Loucy (cell line): Measurements from ENCODE around the gene IGF2BP2.

Experiments
- H2AFZ ChIP-seq: fragments of 200-600 bp; sonication (generic); 2 replicates; pipeline ENCODE4 v1.6.0; 2016; ENCODE audit warnings: antibody characterized with exemption, mild to moderate bottlenecking, low read length, moderate library complexity
- H3F3A ChIP-seq: fragments of 200-600 bp; 2 replicates; pipeline ENCODE4 v1.6.0; 2016; ENCODE audit warnings: antibody characterized with exemption, low read depth, mild to moderate bottlenecking
- H3K27me3 ChIP-seq: fragments of 200-600 bp; sonication (generic); 2 replicates; pipeline ENCODE4 v1.6.1; 2014; ENCODE audit warnings: low read length, mild to moderate bottlenecking; ENCODE audit not compliant: insufficient read depth, poor library complexity, severe bottlenecking
- H3K36me3 ChIP-seq: fragments of 200-600 bp; sonication (generic); 2 replicates; pipeline ENCODE4 v1.6.1; 2016; ENCODE audit warnings: low read length; ENCODE audit not compliant: insufficient read depth
- H3K4me1 ChIP-seq: fragments of 200-600 bp; sonication (generic); 2 replicates; pipeline ENCODE4 v1.5.1; 2014; ENCODE audit warnings: low read length, mild to moderate bottlenecking; ENCODE audit not compliant: insufficient read depth, poor library complexity, severe bottlenecking
- H3K4me2 ChIP-seq: fragments of 200-600 bp; sonication (generic); 2 replicates; pipeline ENCODE4 v1.6.0; 2014; ENCODE audit warnings: antibody characterized with exemption, low read length, low read depth, mild to moderate bottlenecking; ENCODE audit not compliant: poor library complexity, severe bottlenecking
- H3K4me3 ChIP-seq: fragments of 200-600 bp; sonication (generic); 2 replicates; pipeline ENCODE4 v1.5.1; 2014; ENCODE audit warnings: low read length, mild to moderate bottlenecking, mixed read lengths; ENCODE audit not compliant: poor library complexity, severe bottlenecking
- H3K79me2 ChIP-seq: fragments of 200-600 bp; sonication (generic); 2 replicates; pipeline ENCODE4 v1.6.1; 2014; ENCODE audit warnings: low read length; ENCODE audit not compliant: insufficient read depth
- H3K9ac ChIP-seq: fragments of 200-600 bp; sonication (generic); 2 replicates; pipeline ENCODE4 v1.6.0; 2014; ENCODE audit warnings: mild to moderate bottlenecking, low read depth, low read length, moderate library complexity; ENCODE audit not compliant: poor library complexity, severe bottlenecking
- H3K9me2 ChIP-seq: fragments of 200-600 bp; sonication (generic); replicated peaks from 2 replicates; pipeline ENCODE4 v1.6.1; 2016; ENCODE audit warnings: low read depth, low read length, mixed read lengths
- H3K9me3 ChIP-seq: fragments of 200-600 bp; sonication (generic); 2 replicates; pipeline ENCODE4 v1.6.1; 2014; ENCODE audit warnings: mild to moderate bottlenecking, antibody characterized with exemption, low read length, low read depth; ENCODE audit not compliant: insufficient read depth
- H4K20me1 ChIP-seq: fragments of 200-600 bp; sonication (generic); 2 replicates; pipeline ENCODE4 v1.6.0; 2014; ENCODE audit warnings: antibody characterized with exemption, low read length, mild to moderate bottlenecking; ENCODE audit not compliant: insufficient read depth, poor library complexity, severe bottlenecking
- EZH2phosphoT487 ChIP-seq: fragments of 200-600 bp; IDR thresholded peaks from 2 replicates; pipeline ENCODE4 v1.6.1; 2018; ENCODE audit warnings: antibody characterized with exemption, mild to moderate bottlenecking, moderate library complexity, borderline replicate concordance
- TF ChIP-seq, protein P1 (sequence below): fragments of 200-600 bp; sonication (generic); conservative IDR thresholded peaks from 2 replicates; pipeline ENCODE4 v1.5.1; 2014; ENCODE audit warnings: mild to moderate bottlenecking, antibody characterized with exemption, low read length

The IGF2BP2 gene

DNA sequence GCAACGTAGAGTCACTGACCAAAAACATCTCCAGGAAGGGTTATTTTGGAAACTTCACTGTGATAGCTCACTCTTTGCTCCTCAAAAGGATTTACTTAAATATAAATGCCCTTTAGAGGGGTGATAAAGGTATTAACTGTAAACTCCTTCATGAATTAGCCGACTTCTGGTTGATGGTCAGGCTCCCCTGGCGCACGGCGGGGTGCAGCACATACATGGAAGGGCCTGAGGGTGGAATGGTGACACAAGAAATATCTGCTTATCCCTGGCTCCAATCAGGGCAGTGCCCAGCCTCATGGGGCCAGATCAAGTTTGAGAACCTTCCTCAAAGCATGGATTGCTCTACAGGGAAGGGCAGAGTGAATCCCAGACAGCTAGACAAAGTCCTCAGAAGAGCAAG is 116.5 kb downstream of the IGF2BP2 start:
- Histone ChIP-seq H3K79me2 (no peaks in the 10 kb centered on the region), H4K20me1 (no peaks in the 10 kb centered on the region), H3K36me3 (no peaks in the 10 kb centered on the region), H3K4me1 (no peaks in the 10 kb centered on the region), H3K9me3 (no peaks in the 10 kb centered on the region), H3K4me2 (no peak overlapping the region), H3K27me3 (no peaks in the 10 kb centered on the region), H2AFZ (no peak overlapping the region), H3K9me2 (no peaks in the 10 kb centered on the region), H3F3A (no peaks in the 10 kb centered on the region), H3K9ac (no peak overlapping the region), H3K4me3 (no peak overlapping the region)
- TF ChIP-seq EZH2phosphoT487 = no peak
- TF ChIP-seq, protein P1, sequence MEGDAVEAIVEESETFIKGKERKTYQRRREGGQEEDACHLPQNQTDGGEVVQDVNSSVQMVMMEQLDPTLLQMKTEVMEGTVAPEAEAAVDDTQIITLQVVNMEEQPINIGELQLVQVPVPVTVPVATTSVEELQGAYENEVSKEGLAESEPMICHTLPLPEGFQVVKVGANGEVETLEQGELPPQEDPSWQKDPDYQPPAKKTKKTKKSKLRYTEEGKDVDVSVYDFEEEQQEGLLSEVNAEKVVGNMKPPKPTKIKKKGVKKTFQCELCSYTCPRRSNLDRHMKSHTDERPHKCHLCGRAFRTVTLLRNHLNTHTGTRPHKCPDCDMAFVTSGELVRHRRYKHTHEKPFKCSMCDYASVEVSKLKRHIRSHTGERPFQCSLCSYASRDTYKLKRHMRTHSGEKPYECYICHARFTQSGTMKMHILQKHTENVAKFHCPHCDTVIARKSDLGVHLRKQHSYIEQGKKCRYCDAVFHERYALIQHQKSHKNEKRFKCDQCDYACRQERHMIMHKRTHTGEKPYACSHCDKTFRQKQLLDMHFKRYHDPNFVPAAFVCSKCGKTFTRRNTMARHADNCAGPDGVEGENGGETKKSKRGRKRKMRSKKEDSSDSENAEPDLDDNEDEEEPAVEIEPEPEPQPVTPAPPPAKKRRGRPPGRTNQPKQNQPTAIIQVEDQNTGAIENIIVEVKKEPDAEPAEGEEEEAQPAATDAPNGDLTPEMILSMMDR = no peak

- Histone ChIP-seq H3K79me2 (no peaks in the 10 kb centered on the region), H3K4me1 (no peaks in the 10 kb centered on the region), H4K20me1 (no peaks in the 10 kb centered on the region), H3K4me3 (no peak overlapping the region), H3K4me2 (no peak overlapping the region), H3K27me3 (no peaks in the 10 kb centered on the region), H2AFZ (no peak overlapping the region), H3F3A (no peaks in the 10 kb centered on the region), H3K9me3 (no peaks in the 10 kb centered on the region), H3K9me2 (no peaks in the 10 kb centered on the region), H3K36me3 (no peaks in the 10 kb centered on the region), H3K9ac (no peak overlapping the region)
- TF ChIP-seq EZH2phosphoT487 = no peak
- TF ChIP-seq, protein P1 = no peak
Observed at GRCh38 chr3:185705498-185705897, 119.3 kb downstream of the IGF2BP2 start.

- H3K27me3 ChIP-seq = no peaks in the 10 kb centered on the region
- no peak overlapping the region for H3K4me3 ChIP-seq
- no peaks in the 10 kb centered on the region for H3F3A ChIP-seq
- no peaks in the 10 kb centered on the region for H3K36me3 ChIP-seq
- no peaks in the 10 kb centered on the region for H3K9me2 ChIP-seq
- no peak overlapping the region for H3K9ac ChIP-seq
- no peaks in the 10 kb centered on the region for H4K20me1 ChIP-seq
- no peak overlapping the region for H3K4me2 ChIP-seq
- H3K9me3 ChIP-seq = no peaks in the 10 kb centered on the region
- H2AFZ ChIP-seq = peak overlapping the region; percentile 59; the same call in 1 of the 2 replicates
- TF ChIP-seq, protein P1 = no peak
- TF ChIP-seq EZH2phosphoT487 = no peak
- no peaks in the 10 kb centered on the region for H3K79me2 ChIP-seq
- no peaks in the 10 kb centered on the region for H3K4me1 ChIP-seq
Observed at GRCh38 chr3:185702262-185703225, 122.3 kb downstream of the IGF2BP2 start.
